Endodermal cell (in vitro differentiated cells): ENCODE data around the gene PDE4D. TPM values are rescaled to one million over a fixed set of nuclear protein-coding genes. Genes with fewer than 3 reads are reported as not detected.
A peak's percentile ranks its signal among the peaks of the same experiment; 100 is the strongest.

Experiments used
- DNase-seq: peaks from one replicate; pipeline ENCODE4 v3.0.0-alpha.2; 2017
- H3K27ac ChIP-seq: 2 replicates; pipeline ENCODE4 v1.5.1; 2013; ENCODE audit warnings: mild to moderate bottlenecking, low read depth, low read length, moderate library complexity
- H3K27me3 ChIP-seq: 2 replicates; pipeline ENCODE4 v1.6.1; 2013; ENCODE audit warnings: mild to moderate bottlenecking, low read length, moderate library complexity; ENCODE audit not compliant: insufficient read depth, control insufficient read depth, poor library complexity, severe bottlenecking
- H3K36me3 ChIP-seq: 2 replicates; pipeline ENCODE4 v1.7.0; 2013; ENCODE audit warnings: mild to moderate bottlenecking, low read length, moderate library complexity; ENCODE audit not compliant: control insufficient read depth, insufficient read depth
- H3K4me1 ChIP-seq: one replicate; pipeline ENCODE4 v1.7.0; 2013; ENCODE audit warnings: low read length; ENCODE audit not compliant: control insufficient read depth, insufficient read depth
- H3K4me3 ChIP-seq: 2 replicates; pipeline ENCODE4 v1.5.1; 2013; ENCODE audit warnings: mild to moderate bottlenecking, low read length, moderate library complexity
- H3K9ac ChIP-seq: 2 replicates; pipeline ENCODE4 v1.6.1; 2013; ENCODE audit warnings: mild to moderate bottlenecking, low read length, moderate library complexity; ENCODE audit not compliant: poor library complexity, severe bottlenecking; ENCODE audit errors: extremely low read depth
- H3K9me3 ChIP-seq: 2 replicates; pipeline ENCODE4 v1.6.1; 2013; ENCODE audit warnings: mild to moderate bottlenecking, low read length, moderate library complexity; ENCODE audit not compliant: control insufficient read depth
- H3K27ac Mint-ChIP-seq: 2 replicates; pipeline ENCODE4 v1.8.0; 2020; ENCODE audit warnings: mixed read lengths
- H3K27me3 Mint-ChIP-seq: 2 replicates; pipeline ENCODE4 v1.8.0; 2021; ENCODE audit warnings: mild to moderate bottlenecking, mixed read lengths; ENCODE audit not compliant: insufficient read depth
- H3K36me3 Mint-ChIP-seq: 2 replicates; pipeline ENCODE4 v1.8.0; 2020; ENCODE audit warnings: low read depth, mixed read lengths
- H3K4me1 Mint-ChIP-seq: 2 replicates; pipeline ENCODE4 v1.8.0; 2020; ENCODE audit warnings: mixed read lengths
- H3K4me3 Mint-ChIP-seq: 2 replicates; pipeline ENCODE4 v1.8.0; 2020; ENCODE audit warnings: mild to moderate bottlenecking, moderate library complexity, mixed read lengths
- H3K9me3 Mint-ChIP-seq: 2 replicates; pipeline ENCODE4 v1.8.0; 2020; ENCODE audit warnings: mild to moderate bottlenecking, mixed read lengths
- CTCF ChIP-seq: fragments of 200-600 bp; sonication (generic); conservative IDR thresholded peaks from 2 replicates; pipeline ENCODE4 v1.5.0; 2021; ENCODE audit warnings: antibody characterized with exemption, mild to moderate bottlenecking
- WGBS, 2 experiments: methylation state at CpG; one replicate each; pipeline versions ENCODE4 v1.1.5 to v1.1.7; 2013; ENCODE audit warnings: missing lambda C conversion rate in 2 of 2, mixed read lengths in 1 of 2; ENCODE audit not compliant: insufficient coverage in 1 of 2, insufficient read length in 1 of 2; 5-methylcytosine and 5-hydroxymethylcytosine counted together
- total RNA-seq, 2 donors: library from RNA; stranded (reverse); fragmentation: NEBNext Ultra II Directional in 1 of 2; extraction: Animal tissue kit (Norgen Biotek cat#: 25700) in 1 of 2; gene quantifications; 2 replicates in 1 of 2; 3 replicates in 1 of 2; pipeline ENCODE4 v1.2.1, GENCODE V29; 2021

The PDE4D gene
- total RNA-seq, 2 donors from 2014 or later: 9.2 to 11.4 TPM

DNA sequence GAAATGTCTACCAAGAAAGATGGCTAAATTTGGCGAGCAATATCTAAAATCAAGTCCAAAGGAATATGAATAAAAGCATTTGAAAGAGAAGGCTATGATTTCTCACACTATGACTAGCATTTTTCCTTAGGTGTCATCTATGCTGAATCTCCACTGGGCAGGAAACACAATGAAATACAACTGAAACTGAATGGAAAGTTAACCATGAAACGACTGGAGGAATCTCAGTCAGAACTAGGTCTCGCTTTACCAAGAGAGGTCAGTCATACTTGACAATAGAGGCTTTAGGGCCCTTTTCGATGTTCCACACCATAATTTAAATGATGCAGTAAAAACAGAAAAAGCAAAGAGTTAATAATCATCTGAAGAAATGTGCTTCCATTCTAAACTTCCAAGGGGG lies 339.0 kb downstream of the PDE4D start:
- H3K4me1 ChIP-seq: no peaks in the 10 kb centered on the region
- DNase-seq: no peak
- no peak overlapping the region for H3K4me3 Mint-ChIP-seq
- no peak overlapping the region for H3K9ac ChIP-seq
- H3K27ac ChIP-seq: no peak overlapping the region
- peaks cover 17% of the 10 kb centered on the region for H3K4me1 Mint-ChIP-seq
- H3K27me3 Mint-ChIP-seq: no peaks in the 10 kb centered on the region
- no peaks in the 10 kb centered on the region for H3K9me3 ChIP-seq
- 92% methylated on average over 4 of the region's 4 CpGs for WGBS, 2 experiments
- H3K27me3 ChIP-seq: no peaks in the 10 kb centered on the region
- no peaks in the 10 kb centered on the region for H3K36me3 ChIP-seq
- TF ChIP-seq CTCF: no peak
- H3K36me3 Mint-ChIP-seq: no peaks in the 10 kb centered on the region
- no peaks in the 10 kb centered on the region for H3K9me3 Mint-ChIP-seq
- H3K4me3 ChIP-seq: no peak overlapping the region
- H3K27ac Mint-ChIP-seq: peak overlapping the region; percentile 35

DNA sequence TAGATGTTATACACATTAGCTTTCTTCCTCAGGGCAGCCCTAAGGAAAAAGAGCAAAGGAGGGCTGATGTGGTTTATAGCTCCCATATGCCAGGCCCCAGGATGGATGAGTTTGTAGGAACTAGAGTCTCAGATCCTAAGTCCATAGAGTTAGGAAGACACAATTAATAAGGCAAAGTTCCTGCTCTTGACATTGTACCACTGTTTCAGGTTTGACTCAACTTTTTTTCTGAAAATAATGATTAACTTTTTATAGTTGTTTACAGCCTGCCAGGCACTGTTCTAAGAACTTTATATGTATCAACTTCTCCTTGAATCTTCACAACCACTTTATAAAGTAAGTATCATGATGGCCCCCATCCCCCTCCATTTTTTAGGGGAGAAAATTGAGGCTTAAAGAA lies 339.5 kb downstream of the PDE4D start:
- H3K27ac ChIP-seq: no peak overlapping the region
- no peak overlapping the region for H3K4me3 ChIP-seq
- Mint-ChIP-seq H3K27me3 (no peaks in the 10 kb centered on the region), H3K36me3 (no peaks in the 10 kb centered on the region), H3K9me3 (no peaks in the 10 kb centered on the region), H3K4me1 (peaks cover 20% of the 10 kb centered on the region), H3K27ac (no peak overlapping the region), H3K4me3 (no peak overlapping the region)
- H3K4me1 ChIP-seq: no peaks in the 10 kb centered on the region
- no peaks in the 10 kb centered on the region for H3K27me3 ChIP-seq
- DNase-seq: no peak
- H3K36me3 ChIP-seq: no peaks in the 10 kb centered on the region
- TF ChIP-seq CTCF: no peak
- H3K9me3 ChIP-seq: no peaks in the 10 kb centered on the region
- H3K9ac ChIP-seq: no peak overlapping the region

DNA sequence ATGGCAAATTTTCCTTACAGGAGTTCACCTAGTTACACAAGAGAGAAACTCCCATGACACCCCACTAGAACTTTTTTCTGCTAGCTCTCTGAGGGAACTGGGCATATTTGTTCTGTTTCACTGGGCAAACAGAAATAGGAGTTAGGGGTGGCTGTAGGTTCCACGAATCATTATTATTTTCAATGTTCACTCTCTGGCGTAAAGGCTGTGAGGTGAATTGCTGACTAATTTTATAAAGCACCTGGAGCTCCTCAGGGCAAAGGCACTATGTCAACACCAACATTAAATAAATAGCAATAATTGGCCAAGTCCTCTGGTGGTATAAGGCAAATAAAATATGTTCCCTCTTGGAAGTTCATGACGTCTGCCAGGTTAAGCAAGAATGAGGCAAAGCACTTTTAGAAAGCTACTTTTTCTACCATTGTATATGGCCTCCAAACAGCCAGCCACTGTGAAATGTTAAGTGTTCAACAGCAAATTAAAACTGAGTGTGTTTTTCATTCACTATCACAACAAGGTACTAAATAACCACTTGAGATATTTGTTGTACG lies 344.6 kb downstream of the PDE4D start:
- DNase-seq: no peak
- H3K27ac ChIP-seq: no peak overlapping the region
- Mint-ChIP-seq H3K36me3 (no peaks in the 10 kb centered on the region), H3K9me3 (no peaks in the 10 kb centered on the region), H3K27me3 (no peaks in the 10 kb centered on the region), H3K4me1 (peaks cover 17% of the 10 kb centered on the region), H3K4me3 (no peak overlapping the region), H3K27ac (no peak overlapping the region)
- H3K36me3 ChIP-seq: no peaks in the 10 kb centered on the region
- WGBS, 2 experiments: 83 to 93% methylated on average over 1 to 4 of the region's 4 CpGs
- H3K4me3 ChIP-seq: no peak overlapping the region
- peaks cover under 1% of the 10 kb centered on the region for H3K4me1 ChIP-seq
- no peaks in the 10 kb centered on the region for H3K9me3 ChIP-seq
- no peak overlapping the region for H3K9ac ChIP-seq
- H3K27me3 ChIP-seq: no peaks in the 10 kb centered on the region
- TF ChIP-seq CTCF: no peak
